HG03565 (cell line): Measurements from ENCODE around the gene PTMA.
"Not testable (repeated sequence)": the region's sequence is repeated elsewhere in the genome, so short reads cannot be mapped to it uniquely, and the experiment has no call there.

Experiments used
- ATAC-seq: cut with Tn5 transposase; IDR thresholded peaks from one replicate; pipeline ENCODE4 v1.9.1; 2021; ENCODE audit warnings: mild to moderate bottlenecking, moderate library complexity; ENCODE audit not compliant: unreplicated experiment

PTMA gene

DNA sequence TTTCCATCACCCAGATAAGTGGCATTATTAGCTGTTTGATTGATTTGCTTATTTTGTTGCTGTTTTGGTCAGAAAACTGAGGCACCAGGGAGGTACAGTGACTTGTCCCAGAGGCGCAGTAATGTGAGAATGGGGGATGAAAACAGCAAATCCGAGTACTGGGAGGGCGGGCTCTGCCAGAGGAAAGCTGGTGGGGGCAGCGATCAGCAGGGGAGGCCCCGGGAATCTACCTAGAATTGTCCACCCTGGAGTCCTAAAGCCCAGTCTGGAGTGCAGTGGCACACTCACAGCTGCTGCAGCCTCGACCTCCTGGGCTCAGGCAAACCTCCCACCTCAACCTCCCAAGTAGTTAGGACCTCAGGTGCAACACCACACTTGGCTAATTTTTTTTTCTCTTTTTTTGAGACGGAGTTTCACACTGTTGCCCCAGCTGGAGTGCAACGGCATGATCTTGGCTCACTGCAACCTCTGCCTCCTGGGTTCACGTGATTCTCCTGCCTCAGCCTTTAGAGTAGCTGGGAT, 17.0 kb upstream of the PTMA start:
- no peak for ATAC-seq

DNA sequence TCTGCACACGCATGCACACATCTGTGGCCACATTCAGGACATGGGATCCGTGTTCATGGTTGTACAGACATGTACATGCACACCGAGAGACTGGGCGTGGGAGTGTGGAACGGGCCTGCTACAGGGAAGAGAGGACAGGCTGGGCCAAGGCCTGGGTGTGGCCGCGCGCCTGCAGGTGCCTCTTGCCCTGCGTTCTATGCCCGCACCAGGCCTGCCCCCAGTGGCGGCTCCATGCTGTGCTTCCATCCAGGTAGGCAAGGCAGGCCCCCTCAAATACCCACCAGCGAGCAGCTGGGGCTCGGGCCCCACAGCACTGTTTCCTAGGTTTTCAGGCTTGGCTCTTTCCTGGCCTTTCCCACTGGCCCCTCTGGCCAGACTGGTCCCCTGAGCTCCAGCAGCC, 15.5 kb upstream of the PTMA start:
- ATAC-seq = no peak

- no peak for ATAC-seq
Measured at GRCh38 chr2:231693956-231694355, 14.4 kb upstream of the PTMA start.

DNA sequence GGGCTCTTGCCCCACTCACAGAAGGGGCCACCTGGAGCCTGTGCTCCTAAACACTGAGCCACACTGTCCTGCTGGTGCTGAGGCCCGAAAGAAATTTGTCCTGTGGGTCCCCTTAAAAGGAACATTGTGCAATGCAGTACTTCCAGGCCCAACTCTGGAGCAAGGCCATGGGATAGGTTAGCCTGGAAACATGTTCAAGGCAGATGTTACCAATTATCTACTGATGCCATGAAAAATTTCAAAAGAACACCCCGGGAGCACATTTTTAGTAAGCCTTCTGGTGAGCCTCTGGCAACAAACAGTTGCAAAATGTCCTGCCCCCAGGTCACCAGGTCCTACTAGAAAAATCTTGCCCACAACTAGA, 12.3 kb upstream of the PTMA start:
- no peak for ATAC-seq

DNA sequence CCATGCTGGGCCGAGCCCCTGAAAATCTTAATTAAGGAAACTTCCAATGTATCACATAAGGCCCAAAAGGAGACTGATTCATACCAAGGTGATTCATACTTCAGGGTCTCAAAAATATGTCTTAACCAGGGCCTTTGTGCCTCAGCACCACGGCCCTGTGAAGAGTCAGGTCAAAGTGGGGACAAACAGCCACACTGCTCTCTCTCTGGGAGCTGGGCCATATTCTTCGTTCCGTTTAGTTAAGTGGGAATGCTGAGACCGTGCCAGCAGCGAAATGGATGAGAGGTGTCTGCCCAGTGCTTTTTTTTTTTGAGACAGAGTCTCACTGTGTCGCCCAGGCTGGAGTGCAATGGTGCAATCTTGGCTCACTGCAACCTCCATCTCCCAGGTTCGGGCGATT, 9.3 kb upstream of the PTMA start:
- ATAC-seq = no peak

DNA sequence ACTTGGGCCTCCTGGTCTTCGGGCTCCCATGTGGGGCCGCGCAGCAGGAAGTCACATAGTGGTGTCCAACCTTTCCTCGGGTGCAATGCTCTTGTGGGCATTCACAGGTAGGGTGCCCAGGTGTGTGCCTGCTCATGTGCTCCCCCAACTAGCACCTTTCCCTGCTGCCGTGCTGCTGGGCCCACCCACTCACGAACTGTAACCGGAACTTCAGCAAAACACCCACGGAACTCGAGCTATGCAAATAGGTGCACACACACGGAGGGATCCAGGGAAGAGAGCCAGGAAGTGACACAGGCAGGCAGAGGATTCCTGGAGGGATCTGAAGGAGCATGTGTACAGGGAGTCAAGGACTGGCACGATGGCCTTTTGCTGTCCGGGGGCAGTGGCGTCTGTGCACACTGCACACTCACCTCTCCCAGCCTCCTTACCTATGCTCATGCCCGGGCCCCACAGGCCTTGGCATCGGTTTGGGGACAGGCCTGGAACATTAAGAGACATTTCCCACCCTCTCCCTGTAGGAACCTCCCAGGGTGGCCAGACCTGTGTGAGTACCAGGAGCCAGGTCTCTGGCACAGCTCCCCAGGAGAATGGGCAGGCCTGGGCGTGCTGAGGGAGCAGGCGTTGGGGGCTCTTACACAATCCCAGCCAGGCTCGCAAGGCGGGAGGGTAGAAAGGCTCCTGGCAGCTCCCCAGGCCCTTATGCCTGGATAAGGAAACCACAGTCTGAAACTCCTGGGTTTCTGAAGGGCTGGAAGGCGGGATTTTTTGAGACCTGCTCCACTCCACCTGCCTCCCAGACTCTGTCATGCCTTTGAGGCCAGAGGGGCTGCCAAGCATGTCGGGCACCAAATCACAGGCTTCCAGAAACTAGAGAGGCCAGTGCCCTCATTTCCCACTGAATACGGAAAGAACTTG, 6.6 kb upstream of the PTMA start:
- ATAC-seq = no peak

DNA sequence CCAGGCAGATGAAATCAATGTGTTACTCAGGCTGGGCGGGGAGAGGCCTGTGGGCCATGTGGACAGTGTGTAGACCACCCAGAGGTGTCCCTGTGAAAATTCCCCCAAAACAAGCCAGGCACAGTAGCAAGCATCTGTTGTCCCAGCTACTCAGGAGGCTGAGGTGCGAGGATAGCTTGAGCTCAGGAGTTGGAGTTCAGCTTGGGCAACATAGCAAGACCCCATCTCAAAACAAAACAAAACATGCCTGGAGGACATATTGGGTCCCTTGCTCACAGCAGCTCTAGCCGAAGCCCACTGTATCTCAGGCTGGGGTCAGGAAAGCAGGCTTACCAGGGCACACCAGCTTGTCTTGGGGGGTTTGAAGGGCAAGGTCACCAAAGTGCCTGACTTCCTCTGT, 4.3 kb upstream of the PTMA start:
- no peak for ATAC-seq

DNA sequence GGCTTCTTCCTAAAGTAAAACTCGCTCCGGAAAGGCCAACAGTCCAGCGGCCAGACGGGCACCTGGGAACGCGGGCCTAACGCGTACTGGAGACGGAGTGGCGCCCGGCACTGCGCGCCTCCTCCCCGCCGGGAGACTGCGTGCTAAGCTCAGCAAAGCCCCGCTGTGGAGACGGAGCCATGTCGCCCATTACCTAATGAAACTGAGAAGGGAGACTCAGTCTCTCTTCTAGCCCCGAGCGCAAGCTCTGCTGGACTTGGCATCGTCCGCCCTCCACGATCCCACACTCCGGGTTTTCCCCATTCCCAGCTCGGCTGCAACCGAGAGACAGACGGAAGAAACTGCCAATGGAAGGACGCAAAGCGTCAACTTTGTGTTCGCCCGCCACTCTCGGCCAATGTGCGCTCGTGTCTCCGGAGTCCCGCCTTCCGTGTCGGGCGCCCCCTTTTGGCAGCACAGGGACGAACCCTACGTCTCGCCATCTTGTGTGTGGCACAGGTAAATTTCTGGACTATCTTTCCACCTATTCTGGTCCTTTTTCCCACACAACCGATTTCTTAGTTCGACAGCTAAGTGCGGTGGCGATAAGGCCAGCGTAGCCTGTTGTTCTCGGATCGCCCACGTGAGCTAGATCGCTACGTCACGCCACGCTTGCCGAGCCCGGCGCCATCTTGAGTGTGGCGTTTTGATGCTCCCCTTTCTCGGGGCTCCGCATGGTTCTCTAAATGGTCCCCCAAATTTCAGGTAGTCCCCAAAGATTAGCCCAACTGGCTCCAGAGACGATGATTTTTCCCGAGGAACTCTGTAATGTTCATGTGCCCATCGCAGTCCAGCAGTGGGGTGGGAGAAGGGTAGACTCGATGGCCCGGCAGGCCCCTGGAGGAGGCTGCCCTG, 1.3 kb upstream of the PTMA start:
- ATAC-seq = peak; percentile 30

GRCh38 chr2:231707625-231707926, 749 bp upstream of the PTMA start:
- ATAC-seq = no peak

- no peak for ATAC-seq
Measured at GRCh38 chr2:231708773-231709635, 679 bp downstream of the PTMA start.

- no peak for ATAC-seq
Measured at GRCh38 chr2:231709636-231709980, 1.3 kb downstream of the PTMA start.

DNA sequence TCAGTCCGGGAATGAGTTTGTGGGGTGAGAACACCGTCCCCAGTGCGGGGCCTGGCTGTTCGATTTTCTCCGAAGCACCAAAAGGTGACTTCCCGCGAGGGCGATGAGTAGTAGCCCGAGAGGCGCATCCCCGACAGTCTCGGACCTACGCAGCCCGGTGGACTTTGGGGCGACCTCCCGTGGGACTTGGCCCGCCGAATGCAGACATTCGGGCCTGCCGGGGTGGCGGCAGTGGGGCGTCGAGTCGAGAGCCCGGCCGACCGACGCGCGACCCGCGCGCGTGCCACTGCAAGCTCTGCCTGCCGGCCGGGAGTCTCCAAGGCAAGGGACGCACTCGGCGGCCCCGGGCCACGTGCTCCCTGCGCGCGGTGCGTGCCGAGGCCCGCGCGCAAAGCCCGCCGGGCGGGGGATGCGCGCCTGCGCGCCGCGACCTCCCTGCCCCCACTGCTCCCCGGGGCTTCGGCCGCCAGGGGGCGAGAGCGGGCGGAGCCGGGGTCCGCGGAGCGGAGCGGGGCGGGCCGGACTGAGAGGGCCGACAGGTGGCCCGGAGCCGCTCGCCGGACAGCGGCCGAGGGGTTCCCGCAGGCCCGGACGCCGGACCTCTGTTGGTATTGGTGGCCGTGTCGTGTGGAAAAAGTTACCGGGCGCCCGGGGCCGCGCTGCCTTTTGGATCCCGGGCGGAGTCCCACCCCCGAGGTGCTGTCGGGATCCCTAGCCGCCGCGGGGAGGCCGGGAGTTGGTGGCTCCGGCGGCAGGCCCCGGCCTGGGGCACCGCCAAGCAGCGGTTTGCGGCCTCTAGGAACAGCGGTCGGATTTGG, 1.9 kb downstream of the PTMA start:
- ATAC-seq = peak; percentile 13

GRCh38 chr2:231710799-231711676, 2.7 kb downstream of the PTMA start:
- ATAC-seq = no peak

DNA sequence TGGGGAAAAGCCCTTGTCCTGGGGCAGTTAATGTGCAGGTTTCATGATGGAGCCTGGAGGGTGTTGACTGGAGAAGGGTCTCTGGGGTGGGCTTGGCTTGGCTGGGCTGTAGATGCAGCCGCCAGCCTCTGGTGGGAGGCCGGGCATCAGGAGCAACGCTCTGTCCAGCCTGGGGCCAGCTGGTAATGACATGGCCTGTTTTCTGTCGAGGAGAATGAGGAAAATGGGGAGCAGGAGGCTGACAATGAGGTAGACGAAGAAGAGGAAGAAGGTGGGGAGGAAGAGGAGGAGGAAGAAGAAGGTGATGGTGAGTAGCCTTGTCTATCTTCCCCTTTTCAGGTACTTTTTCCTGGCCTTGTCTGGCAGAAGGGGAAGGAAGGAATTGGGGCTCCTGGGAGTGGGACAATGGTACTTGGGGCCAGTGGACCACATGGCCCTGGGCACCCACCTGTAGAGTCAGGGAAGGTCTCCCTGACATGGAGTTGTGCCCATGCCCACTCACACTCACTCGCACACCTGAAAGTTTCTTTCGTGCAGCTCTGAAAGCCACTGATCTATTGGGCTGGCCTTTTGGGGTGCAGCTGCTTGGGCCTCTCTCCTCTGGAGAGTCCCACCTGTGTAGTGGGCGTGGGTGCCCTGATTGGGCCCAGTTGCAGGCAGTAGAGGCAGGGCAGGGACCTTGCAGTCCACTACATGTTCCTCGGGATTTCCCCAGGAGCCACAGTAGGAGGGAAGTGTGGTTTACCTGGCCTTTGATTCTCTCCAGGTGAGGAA, 3.5 kb downstream of the PTMA start:
- ATAC-seq = no peak

DNA sequence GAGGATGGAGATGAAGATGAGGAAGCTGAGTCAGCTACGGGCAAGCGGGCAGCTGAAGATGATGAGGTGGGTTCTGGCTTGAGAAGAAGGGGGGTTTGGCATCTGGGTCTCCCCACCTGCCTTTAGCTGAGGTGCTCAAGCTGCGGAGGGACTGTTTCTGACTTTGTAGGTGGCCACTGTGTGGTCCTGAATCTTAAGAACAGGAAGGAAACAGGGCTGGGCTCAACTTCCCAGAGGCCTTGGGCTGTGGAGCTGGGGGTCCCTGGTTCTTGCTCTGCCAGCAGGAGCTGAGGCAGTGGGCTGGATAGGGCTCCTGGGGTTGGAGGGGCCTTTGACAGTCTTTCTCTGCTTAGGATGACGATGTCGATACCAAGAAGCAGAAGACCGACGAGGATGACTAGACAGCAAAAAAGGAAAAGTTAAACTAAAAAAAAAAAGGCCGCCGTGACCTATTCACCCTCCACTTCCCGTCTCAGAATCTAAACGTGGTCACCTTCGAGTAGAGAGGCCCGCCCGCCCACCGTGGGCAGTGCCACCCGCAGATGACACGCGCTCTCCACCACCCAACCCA, 4.2 kb downstream of the PTMA start:
- ATAC-seq = not testable (repeated sequence)

DNA sequence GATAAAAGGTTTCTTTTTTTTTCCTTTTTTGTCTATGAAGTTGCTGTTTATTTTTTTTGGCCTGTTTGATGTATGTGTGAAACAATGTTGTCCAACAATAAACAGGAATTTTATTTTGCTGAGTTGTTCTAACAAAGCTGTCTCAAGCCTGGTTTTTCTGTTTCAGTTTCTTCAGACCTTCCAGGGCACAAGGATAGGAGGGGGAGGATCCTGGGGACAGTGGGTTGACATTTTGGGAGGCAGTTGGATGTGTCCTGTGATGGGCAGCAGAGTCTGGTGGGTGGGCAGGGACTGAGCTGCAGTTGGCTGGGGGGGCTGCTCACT, 5.0 kb downstream of the PTMA start:
- ATAC-seq = not testable (repeated sequence)

DNA sequence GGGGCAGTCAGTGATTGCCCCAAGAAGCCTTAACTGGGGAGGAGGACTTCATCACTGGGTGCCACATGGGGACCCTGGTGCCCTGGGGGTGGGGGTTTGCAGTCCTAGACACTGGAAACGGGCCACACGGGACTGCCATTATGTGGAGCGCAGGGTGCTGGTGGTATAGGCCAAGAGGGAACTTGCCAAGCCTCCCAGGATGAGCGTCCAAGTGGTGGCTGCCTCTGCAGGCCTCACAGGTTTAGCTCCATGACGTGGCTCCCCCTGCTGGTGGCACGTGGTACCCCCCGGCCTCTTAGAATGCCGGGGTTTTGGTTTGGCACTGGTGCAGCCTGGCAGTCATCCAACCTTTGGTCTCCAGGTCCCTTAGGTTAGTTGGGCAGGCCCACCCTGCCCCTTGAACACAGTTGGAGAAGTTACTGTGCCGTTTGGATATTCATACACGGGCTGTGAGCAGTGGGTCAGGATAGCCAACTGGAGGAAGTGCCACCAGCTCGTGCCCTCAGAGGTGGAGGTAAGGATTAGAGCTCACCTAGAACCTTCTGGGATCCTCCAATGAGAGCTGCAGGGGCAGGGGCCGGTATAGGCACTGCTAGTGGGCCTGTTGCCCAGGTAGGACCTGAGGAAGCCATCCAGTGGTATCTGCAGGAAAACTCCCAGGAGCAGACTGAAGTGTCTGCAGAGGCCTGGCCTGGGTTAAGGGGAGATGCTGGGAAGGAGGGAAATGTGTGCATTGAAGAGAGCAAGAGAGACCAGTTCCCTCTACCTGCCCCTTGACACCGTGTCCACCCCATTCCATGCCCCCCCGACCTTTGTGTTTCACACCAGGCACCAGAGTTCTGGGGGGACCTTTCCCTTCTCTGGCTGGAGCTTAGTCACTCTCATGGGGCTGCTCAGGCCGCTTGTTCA, 5.7 kb downstream of the PTMA start:
- ATAC-seq = no peak
